Stimulated activated naive CD8-positive, alpha-beta T cell treated with anti-CD3 and anti-CD28 coated beads, Interleukin-15, amount 100 ng/mL, for 72 hours (primary cell): Measurements from ENCODE around the gene CNTNAP5.

Source experiments
- ATAC-seq: fragments of 150-1000 bp; cut with Tn5 transposase; 2 replicates; pipeline ENCODE4 v1.10.0; 2021; ENCODE audit warnings: mild to moderate bottlenecking, moderate library complexity
- DNase-seq, 2 donors: peaks; one replicate each; pipeline ENCODE4 v3.0.0; 2021 to 2022
- H3K27ac Mint-ChIP-seq, 2 donors: one replicate each; pipeline ENCODE4 v1.8.0; 2022; ENCODE audit warnings: mild to moderate bottlenecking in 2 of 2, mixed read lengths in 2 of 2, moderate library complexity in 2 of 2
- H3K27me3 Mint-ChIP-seq: one replicate; pipeline ENCODE4 v1.8.0; 2022; ENCODE audit warnings: mixed read lengths
- H3K4me1 Mint-ChIP-seq: one replicate; pipeline ENCODE4 v1.8.0; 2022; ENCODE audit warnings: mild to moderate bottlenecking, mixed read lengths
- H3K4me3 Mint-ChIP-seq, 2 donors: one replicate each; pipeline ENCODE4 v1.8.0; 2022; ENCODE audit warnings: mild to moderate bottlenecking in 2 of 2, mixed read lengths in 2 of 2, moderate library complexity in 1 of 2
- H3K9me3 Mint-ChIP-seq, 2 donors: one replicate each; pipeline ENCODE4 v1.8.0; 2022; ENCODE audit warnings: mixed read lengths in 2 of 2

CNTNAP5 gene

DNA sequence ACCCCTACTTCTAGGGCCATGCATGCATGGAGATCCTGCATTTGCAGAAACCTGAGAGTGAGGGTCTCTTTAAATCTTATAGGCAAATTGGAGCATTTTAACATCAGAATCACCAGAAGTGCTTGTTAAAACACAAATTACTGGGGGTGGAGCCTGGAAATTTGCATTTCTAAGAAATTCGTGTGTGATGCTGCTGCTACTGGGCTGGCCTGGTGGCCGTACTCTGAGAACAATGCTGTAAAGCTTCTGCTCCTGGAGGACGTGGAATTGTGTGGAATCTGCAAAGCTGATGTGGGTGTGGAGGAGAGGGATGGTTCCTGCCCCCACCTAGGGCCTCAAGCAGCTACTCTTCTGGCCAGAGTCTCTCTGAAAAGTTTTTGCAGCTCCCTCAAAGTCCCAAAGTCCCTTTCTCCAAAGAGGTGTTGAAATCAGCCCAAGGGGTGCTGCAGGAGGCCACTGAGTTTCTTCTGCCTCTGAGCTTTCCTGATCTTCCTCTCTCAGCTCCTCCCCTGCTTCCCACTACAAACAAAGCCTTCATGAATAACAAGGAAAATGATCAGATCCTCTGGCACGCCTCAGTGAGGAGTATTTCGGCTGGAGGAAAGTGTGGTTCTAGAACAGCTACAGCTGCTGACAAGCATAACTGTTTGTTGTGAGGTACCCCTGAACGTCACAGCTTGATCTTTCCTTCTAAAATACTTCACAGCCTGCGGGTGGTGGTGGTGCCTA, 508.3 kb downstream of the CNTNAP5 start:
- Mint-ChIP-seq H3K9me3 (peaks cover 8 to 13% of the 10 kb centered on the region in 2 donors), H3K27me3 (no peaks in the 10 kb centered on the region), H3K27ac (no peak overlapping the region), H3K4me3 (no peak overlapping the region), H3K4me1 (no peaks in the 10 kb centered on the region)
- ATAC-seq (no peak), DNase-seq (no peak)

DNA sequence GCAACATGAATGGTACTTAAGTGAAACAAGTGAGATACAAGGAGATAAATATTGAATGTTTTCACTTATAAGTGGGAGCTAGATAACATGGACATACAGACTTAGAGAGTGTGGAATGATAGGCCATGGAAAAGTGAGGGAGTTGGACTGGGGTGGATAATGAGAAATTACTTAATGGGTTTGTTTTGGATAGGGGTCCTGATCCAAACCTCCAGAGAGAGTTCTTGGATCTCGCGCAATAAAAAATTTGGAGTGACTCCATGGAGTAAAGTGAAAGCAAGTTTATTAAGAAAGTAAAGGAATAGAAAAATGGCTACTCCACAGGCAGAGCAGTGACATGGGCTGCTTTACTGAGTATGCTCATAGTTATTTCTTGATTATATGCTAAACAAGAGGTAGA, 508.9 kb downstream of the CNTNAP5 start:
- DNase-seq: no peak
- Mint-ChIP-seq H3K9me3 (peaks cover 8 to 13% of the 10 kb centered on the region in 2 donors), H3K27ac (no peak overlapping the region), H3K27me3 (no peaks in the 10 kb centered on the region), H3K4me3 (no peak overlapping the region), H3K4me1 (no peaks in the 10 kb centered on the region)
- no peak for ATAC-seq

- no peaks in the 10 kb centered on the region for H3K27me3 Mint-ChIP-seq
- no peak overlapping the region for H3K27ac Mint-ChIP-seq
- ATAC-seq (no peak), DNase-seq (no peak)
- no peaks in the 10 kb centered on the region for H3K4me1 Mint-ChIP-seq
- H3K9me3 Mint-ChIP-seq: peaks cover 8 to 13% of the 10 kb centered on the region in 2 donors
- no peak overlapping the region for H3K4me3 Mint-ChIP-seq
These were observed 510.7 kb downstream of the CNTNAP5 start for GRCh38 chr2:124535816-124536215.

- no peaks in the 10 kb centered on the region for H3K27me3 Mint-ChIP-seq
- H3K4me3 Mint-ChIP-seq: no peak overlapping the region
- H3K9me3 Mint-ChIP-seq: peaks cover 8 to 13% of the 10 kb centered on the region in 2 donors
- H3K4me1 Mint-ChIP-seq: no peaks in the 10 kb centered on the region
- no peak overlapping the region for H3K27ac Mint-ChIP-seq
- DNase-seq (no peak), ATAC-seq (no peak)
These were observed 511.5 kb downstream of the CNTNAP5 start for GRCh38 chr2:124536591-124536990.

DNA sequence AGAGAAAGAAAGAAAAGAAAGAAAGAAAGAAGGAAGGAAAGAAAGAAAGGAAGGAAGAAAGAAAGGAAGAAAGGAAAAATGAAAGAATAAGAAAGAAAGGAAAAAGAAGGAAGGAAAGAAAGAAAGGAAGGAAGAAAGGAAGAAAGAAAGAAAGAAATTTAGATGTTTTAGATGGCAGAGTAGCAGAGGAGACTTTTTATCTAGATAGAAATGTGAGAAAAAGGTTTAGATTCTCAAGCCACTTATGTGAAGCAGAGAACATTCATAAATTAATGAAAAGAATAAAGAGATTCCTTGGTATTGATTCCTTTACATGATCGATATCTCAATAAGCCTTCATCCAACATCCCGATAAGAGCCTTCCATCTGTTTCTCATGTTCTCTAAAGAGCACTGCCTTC, 513.5 kb downstream of the CNTNAP5 start:
- Mint-ChIP-seq H3K27me3 (no peaks in the 10 kb centered on the region), H3K4me3 (no peak overlapping the region), H3K27ac (no peak overlapping the region), H3K4me1 (no peaks in the 10 kb centered on the region), H3K9me3 (peaks cover 0 to 12% of the 10 kb centered on the region in 2 donors)
- ATAC-seq (no peak), DNase-seq (no peak)

GRCh38 chr2:124540805-124541204, 515.7 kb downstream of the CNTNAP5 start:
- ATAC-seq: no peak
- Mint-ChIP-seq H3K27me3 (no peaks in the 10 kb centered on the region), H3K9me3 (peaks cover 0 to 11% of the 10 kb centered on the region in 2 donors), H3K4me1 (no peaks in the 10 kb centered on the region), H3K27ac (no peak overlapping the region), H3K4me3 (no peak overlapping the region)
- no peak for DNase-seq

- H3K27ac Mint-ChIP-seq: no peak overlapping the region
- ATAC-seq (no peak), DNase-seq (no peak)
- H3K27me3 Mint-ChIP-seq: no peaks in the 10 kb centered on the region
- no peaks in the 10 kb centered on the region for H3K4me1 Mint-ChIP-seq
- peaks cover 0 to 9% of the 10 kb centered on the region in 2 donors for H3K9me3 Mint-ChIP-seq
- no peak overlapping the region for H3K4me3 Mint-ChIP-seq
These were observed 518.0 kb downstream of the CNTNAP5 start for GRCh38 chr2:124542932-124543640.

DNA sequence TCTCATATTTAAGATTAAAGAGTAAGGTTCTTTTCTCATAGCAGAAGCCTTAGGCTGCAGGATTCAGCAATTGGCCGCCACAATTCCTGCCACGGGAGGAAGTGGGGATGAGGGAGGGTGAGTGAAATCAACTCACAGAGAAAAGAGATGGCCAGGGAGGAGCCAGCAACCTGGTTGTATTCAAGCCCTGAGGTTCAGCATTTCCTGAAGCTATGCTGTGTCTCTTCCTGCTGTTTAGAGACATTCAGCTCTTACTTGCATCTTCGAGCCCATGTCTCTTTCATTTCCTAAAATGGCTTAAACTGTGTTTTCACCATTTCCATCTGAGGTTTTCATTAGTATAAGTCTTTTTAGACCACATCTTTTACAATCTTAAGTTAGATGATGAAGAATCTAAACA, 522.6 kb downstream of the CNTNAP5 start:
- Mint-ChIP-seq H3K27me3 (no peaks in the 10 kb centered on the region), H3K9me3 (peaks cover 0 to 9% of the 10 kb centered on the region in 2 donors), H3K4me1 (no peaks in the 10 kb centered on the region), H3K27ac (no peak overlapping the region), H3K4me3 (no peak overlapping the region)
- ATAC-seq: no peak
- no peak for DNase-seq

GRCh38 chr2:124558277-124558905, 533.3 kb downstream of the CNTNAP5 start:
- Mint-ChIP-seq H3K27ac (no peak overlapping the region), H3K4me1 (no peaks in the 10 kb centered on the region), H3K4me3 (no peak overlapping the region), H3K27me3 (no peaks in the 10 kb centered on the region), H3K9me3 (peaks cover 0 to 8% of the 10 kb centered on the region in 2 donors)
- ATAC-seq (no peak), DNase-seq (no peak)

DNA sequence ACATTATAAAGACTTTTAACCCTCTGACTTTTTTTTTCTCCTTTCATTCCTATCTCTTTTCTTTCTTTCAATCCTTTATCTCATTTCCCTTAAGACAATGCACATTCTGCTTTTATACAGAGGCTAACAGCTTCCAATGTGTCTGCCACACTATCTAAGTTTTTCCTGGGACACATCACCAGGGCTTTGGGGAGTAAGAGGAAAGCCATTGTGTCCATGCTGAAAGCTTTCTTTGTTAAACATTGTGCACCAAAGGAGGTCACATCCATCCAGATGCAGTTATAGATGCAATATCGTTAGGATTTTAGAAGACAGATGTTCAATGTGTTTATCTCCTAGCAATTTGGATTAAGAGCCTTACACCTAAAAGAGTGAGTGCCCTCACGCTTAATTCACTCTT, 534.1 kb downstream of the CNTNAP5 start:
- ATAC-seq (no peak), DNase-seq (no peak)
- Mint-ChIP-seq H3K4me1 (no peaks in the 10 kb centered on the region), H3K27me3 (no peaks in the 10 kb centered on the region), H3K4me3 (no peak overlapping the region), H3K27ac (no peak overlapping the region), H3K9me3 (peaks cover 5 to 14% of the 10 kb centered on the region in 2 donors)

DNA sequence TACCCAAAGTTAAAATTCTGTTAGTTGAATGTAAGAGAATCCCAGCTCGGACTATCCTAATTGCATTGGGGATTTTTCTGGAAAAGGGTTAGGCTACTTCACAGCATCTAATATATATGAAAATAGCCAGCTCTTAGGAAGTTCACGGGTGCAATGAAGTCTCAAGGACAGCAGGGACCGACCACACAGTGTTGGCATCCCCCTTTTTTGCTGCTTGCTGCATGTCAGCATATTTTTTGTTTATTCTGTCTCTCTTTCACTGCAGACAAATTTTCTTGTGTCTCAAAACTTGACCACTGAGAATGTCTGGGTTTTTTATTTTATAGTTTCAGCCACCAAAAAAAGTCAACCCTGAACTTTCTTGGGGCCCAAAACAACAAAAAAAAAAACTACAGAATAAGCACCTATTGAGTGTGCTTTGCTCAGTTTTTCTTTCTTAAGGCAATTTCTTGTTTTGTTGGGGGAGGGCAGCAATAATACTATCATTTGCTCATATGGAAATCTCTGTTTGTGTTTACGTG, 535.6 kb downstream of the CNTNAP5 start:
- H3K4me1 Mint-ChIP-seq: no peaks in the 10 kb centered on the region
- H3K27me3 Mint-ChIP-seq: no peaks in the 10 kb centered on the region

GRCh38 chr2:124561486-124561885, 536.4 kb downstream of the CNTNAP5 start:
- H3K4me1 Mint-ChIP-seq: no peaks in the 10 kb centered on the region
- ATAC-seq (no peak), DNase-seq (no peak)
- H3K27ac Mint-ChIP-seq: no peak overlapping the region
- no peak overlapping the region for H3K4me3 Mint-ChIP-seq
- peaks cover 5 to 10% of the 10 kb centered on the region in 2 donors for H3K9me3 Mint-ChIP-seq
- H3K27me3 Mint-ChIP-seq: no peaks in the 10 kb centered on the region

More for the DNA sequence above, 535.6 kb downstream of the CNTNAP5 start:
- no peak overlapping the region for H3K4me3 Mint-ChIP-seq
- ATAC-seq (no peak), DNase-seq (no peak)
- no peak overlapping the region for H3K27ac Mint-ChIP-seq
- H3K9me3 Mint-ChIP-seq: peaks cover 5 to 15% of the 10 kb centered on the region in 2 donors

DNA sequence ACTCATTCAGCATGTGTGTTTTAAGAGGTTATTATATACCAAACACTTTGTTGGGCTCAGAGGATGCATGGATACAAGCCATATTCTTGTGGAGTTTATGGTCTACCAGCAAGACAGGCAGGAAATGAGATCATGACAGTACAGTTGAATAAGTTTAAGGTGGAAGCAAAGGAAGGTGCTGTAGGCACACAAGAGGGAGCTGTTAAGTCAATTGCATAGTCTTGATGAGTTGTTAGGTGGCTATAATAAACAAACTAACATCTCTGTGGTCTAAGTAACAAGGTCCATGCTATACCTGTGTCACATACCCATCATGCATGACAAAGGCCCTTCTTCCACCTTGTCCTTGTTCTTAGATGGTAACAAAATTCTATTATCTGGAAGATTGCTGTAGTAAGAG, 538.3 kb downstream of the CNTNAP5 start:
- Mint-ChIP-seq H3K4me1 (no peaks in the 10 kb centered on the region), H3K27me3 (no peaks in the 10 kb centered on the region), H3K27ac (no peak overlapping the region), H3K4me3 (no peak overlapping the region), H3K9me3 (peaks cover 13 to 14% of the 10 kb centered on the region in 2 donors)
- DNase-seq: no peak
- no peak for ATAC-seq

DNA sequence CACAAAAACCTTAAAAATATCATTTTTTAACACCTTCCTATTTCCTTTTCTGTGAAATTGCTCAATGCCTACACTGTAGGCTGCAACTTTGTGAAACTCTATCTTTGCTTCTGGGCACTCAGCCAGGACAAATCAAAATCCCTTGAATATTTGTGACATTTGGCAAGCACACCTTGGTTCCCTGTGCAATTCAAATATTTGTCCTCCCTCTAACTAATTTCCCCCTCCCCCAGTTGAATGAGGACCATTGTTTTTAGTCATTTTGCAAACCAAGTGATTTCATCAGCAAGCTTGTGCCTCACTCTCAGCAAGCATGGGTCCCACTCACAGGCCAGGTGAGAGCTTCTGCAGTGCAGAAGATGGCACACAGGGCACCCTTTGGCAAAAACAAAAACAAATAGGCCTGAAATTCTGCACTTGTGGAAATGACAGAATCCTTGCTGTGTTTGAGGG, 541.5 kb downstream of the CNTNAP5 start:
- H3K4me3 Mint-ChIP-seq: no peak overlapping the region
- H3K27me3 Mint-ChIP-seq: no peaks in the 10 kb centered on the region
- ATAC-seq (no peak), DNase-seq (no peak)
- H3K9me3 Mint-ChIP-seq: peaks cover 13 to 26% of the 10 kb centered on the region in 2 donors
- no peaks in the 10 kb centered on the region for H3K4me1 Mint-ChIP-seq
- H3K27ac Mint-ChIP-seq: no peak overlapping the region

- H3K27ac Mint-ChIP-seq: no peak overlapping the region
- DNase-seq (no peak), ATAC-seq (no peak)
- H3K9me3 Mint-ChIP-seq: peaks cover 8 to 19% of the 10 kb centered on the region in 2 donors
- H3K4me3 Mint-ChIP-seq: no peak overlapping the region
- no peaks in the 10 kb centered on the region for H3K4me1 Mint-ChIP-seq
- H3K27me3 Mint-ChIP-seq: no peaks in the 10 kb centered on the region
These were observed 545.8 kb downstream of the CNTNAP5 start for GRCh38 chr2:124570872-124571271.

- Mint-ChIP-seq H3K27me3 (no peaks in the 10 kb centered on the region), H3K27ac (no peak overlapping the region)
These were observed 546.7 kb downstream of the CNTNAP5 start for GRCh38 chr2:124571836-124572235.

More at GRCh38 chr2:124571836-124572235, 546.7 kb downstream of the CNTNAP5 start:
- peaks cover 8 to 19% of the 10 kb centered on the region in 2 donors for H3K9me3 Mint-ChIP-seq
- H3K4me1 Mint-ChIP-seq: no peaks in the 10 kb centered on the region
- ATAC-seq (no peak), DNase-seq (no peak)
- H3K4me3 Mint-ChIP-seq: no peak overlapping the region
